ENCODE measurements around the gene EARS2. TPM values are rescaled to one million over a fixed set of nuclear protein-coding genes. Genes with fewer than 3 reads are reported as not detected.

EARS2 gene
- total and polyA plus RNA-seq, 9 of the 15 experiments (the other 6 are each of a cell fraction or from before 2014, with no cell fraction given), result 17.6 to 58.6 (median 36.3) TPM

DNA sequence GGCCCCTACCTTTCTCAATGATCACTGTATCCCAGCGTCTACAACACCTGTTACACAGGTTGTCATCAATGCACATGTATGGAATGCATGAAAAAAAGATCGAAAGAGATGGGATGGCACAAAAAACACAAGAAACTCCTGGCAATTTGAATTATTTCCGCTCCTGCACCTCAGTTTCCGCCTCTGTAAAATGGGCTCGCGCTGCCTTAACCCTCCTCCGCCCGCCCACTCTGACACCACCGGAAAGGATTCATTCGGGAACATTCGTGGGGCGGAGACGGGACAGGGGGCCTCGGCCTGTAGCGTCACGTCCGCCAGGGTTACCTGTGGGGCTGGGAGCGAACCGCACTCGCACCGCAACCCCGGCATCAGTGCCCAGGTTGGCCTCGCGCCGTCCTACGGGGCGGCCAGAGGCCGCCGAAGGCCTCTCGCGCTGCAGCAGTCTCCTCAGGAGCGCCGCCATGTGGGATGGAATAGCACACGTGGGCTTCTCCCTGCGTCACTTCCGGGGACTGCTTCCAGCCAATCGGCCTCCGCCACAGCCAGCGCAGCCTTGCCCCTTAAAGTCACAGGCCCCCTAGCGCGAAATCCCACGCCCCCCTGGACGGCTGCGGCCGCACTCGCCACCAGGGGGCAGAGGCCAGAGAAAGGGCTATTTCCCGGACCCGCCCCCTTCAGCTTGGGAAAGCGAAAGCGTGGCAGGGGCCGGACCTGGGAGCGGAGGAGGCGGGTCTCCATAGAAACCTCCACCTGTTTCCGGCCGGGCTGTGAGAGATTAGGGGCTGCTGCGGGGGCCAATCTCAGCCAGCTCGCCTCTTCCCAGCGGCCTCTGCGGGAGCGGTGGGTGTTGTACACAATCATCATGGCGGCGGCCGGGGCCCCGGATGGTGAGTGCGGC lies at the start of gene EARS2, which contains the start of gene UBFD1 (continued):
- TF ChIP-seq RUNX1 (IDR thresholded peaks at IDR 0.05; ENCODE audit: low read depth) (peak; percentile 57; the same call in 1 of the 2 replicates), TAF1 (IDR thresholded peaks at IDR 0.05; ENCODE audit: control insufficient read depth, extremely low read depth, insufficient read depth, low read length, severe bottlenecking) (peak; percentile 88), HNRNPK (IDR thresholded peaks at IDR 0.05; ENCODE audit: low read depth, low read length, poor library complexity, severe bottlenecking) (no peak), ZNF3 (CRISPR knock-in tag; IDR thresholded peaks at IDR 0.05) (no peak), TOE1 (IDR thresholded peaks at IDR 0.05; ENCODE audit: borderline replicate concordance) (peak; percentile 90), TOE1 (CRISPR knock-in tag; IDR thresholded peaks at IDR 0.05; ENCODE audit: borderline replicate concordance, low read depth) (no peak), FOXJ3 (CRISPR knock-in tag; IDR thresholded peaks at IDR 0.05) (no peak), COPS2 (conservative IDR thresholded peaks at IDR 0.05) (no peak), SREBF1 (IDR thresholded peaks at IDR 0.05; ENCODE audit: borderline replicate concordance, low read depth, low read length) (no peak), DNMT1 (IDR thresholded peaks at IDR 0.05) (no peak), LARP7 (IDR thresholded peaks at IDR 0.05) (0 out of 2 replicates have a peak, but pooled peaks have one; percentile 21), MECOM (CRISPR knock-in tag; IDR thresholded peaks at IDR 0.05) (no peak), BCL6 (CRISPR knock-in tag; IDR thresholded peaks at IDR 0.05) (no peak), CBFA2T2 (conservative IDR thresholded peaks at IDR 0.05) (peak; percentile 52), IRF2 (CRISPR knock-in tag; IDR thresholded peaks at IDR 0.05) (no peak), SMARCA5 (IDR thresholded peaks at IDR 0.05) (peak; percentile 100), RBM17 (IDR thresholded peaks at IDR 0.05; ENCODE audit: borderline replicate concordance, low read depth, low read length) (no peak)
- TF ChIP-seq, protein P1, sequence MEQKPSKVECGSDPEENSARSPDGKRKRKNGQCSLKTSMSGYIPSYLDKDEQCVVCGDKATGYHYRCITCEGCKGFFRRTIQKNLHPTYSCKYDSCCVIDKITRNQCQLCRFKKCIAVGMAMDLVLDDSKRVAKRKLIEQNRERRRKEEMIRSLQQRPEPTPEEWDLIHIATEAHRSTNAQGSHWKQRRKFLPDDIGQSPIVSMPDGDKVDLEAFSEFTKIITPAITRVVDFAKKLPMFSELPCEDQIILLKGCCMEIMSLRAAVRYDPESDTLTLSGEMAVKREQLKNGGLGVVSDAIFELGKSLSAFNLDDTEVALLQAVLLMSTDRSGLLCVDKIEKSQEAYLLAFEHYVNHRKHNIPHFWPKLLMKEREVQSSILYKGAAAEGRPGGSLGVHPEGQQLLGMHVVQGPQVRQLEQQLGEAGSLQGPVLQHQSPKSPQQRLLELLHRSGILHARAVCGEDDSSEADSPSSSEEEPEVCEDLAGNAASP (IDR thresholded peaks at IDR 0.05), result no peak
- TF ChIP-seq, protein P2, sequence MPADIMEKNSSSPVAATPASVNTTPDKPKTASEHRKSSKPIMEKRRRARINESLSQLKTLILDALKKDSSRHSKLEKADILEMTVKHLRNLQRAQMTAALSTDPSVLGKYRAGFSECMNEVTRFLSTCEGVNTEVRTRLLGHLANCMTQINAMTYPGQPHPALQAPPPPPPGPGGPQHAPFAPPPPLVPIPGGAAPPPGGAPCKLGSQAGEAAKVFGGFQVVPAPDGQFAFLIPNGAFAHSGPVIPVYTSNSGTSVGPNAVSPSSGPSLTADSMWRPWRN (IDR thresholded peaks at IDR 0.05; ENCODE audit: low read depth), result 0 out of 2 replicates have a peak, but pooled peaks have one; percentile 37
- TF ChIP-seq, protein P3, sequence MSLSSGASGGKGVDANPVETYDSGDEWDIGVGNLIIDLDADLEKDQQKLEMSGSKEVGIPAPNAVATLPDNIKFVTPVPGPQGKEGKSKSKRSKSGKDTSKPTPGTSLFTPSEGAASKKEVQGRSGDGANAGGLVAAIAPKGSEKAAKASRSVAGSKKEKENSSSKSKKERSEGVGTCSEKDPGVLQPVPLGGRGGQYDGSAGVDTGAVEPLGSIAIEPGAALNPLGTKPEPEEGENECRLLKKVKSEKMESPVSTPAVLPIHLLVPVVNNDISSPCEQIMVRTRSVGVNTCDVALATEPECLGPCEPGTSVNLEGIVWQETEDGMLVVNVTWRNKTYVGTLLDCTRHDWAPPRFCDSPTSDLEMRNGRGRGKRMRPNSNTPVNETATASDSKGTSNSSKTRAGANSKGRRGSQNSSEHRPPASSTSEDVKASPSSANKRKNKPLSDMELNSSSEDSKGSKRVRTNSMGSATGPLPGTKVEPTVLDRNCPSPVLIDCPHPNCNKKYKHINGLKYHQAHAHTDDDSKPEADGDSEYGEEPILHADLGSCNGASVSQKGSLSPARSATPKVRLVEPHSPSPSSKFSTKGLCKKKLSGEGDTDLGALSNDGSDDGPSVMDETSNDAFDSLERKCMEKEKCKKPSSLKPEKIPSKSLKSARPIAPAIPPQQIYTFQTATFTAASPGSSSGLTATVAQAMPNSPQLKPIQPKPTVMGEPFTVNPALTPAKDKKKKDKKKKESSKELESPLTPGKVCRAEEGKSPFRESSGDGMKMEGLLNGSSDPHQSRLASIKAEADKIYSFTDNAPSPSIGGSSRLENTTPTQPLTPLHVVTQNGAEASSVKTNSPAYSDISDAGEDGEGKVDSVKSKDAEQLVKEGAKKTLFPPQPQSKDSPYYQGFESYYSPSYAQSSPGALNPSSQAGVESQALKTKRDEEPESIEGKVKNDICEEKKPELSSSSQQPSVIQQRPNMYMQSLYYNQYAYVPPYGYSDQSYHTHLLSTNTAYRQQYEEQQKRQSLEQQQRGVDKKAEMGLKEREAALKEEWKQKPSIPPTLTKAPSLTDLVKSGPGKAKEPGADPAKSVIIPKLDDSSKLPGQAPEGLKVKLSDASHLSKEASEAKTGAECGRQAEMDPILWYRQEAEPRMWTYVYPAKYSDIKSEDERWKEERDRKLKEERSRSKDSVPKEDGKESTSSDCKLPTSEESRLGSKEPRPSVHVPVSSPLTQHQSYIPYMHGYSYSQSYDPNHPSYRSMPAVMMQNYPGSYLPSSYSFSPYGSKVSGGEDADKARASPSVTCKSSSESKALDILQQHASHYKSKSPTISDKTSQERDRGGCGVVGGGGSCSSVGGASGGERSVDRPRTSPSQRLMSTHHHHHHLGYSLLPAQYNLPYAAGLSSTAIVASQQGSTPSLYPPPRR (CRISPR knock-in tag; IDR thresholded peaks at IDR 0.05; ENCODE audit: borderline replicate concordance), result no peak; the same call in 1 of the 2 replicates
- TF ChIP-seq, protein P4, sequence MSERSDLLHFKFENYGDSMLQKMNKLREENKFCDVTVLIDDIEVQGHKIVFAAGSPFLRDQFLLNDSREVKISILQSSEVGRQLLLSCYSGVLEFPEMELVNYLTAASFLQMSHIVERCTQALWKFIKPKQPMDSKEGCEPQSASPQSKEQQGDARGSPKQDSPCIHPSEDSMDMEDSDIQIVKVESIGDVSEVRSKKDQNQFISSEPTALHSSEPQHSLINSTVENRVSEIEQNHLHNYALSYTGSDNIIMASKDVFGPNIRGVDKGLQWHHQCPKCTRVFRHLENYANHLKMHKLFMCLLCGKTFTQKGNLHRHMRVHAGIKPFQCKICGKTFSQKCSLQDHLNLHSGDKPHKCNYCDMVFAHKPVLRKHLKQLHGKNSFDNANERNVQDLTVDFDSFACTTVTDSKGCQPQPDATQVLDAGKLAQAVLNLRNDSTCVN (CRISPR knock-in tag; IDR thresholded peaks at IDR 0.05), result no peak
